ENCODE measurements around the gene RNF187.

DNA sequence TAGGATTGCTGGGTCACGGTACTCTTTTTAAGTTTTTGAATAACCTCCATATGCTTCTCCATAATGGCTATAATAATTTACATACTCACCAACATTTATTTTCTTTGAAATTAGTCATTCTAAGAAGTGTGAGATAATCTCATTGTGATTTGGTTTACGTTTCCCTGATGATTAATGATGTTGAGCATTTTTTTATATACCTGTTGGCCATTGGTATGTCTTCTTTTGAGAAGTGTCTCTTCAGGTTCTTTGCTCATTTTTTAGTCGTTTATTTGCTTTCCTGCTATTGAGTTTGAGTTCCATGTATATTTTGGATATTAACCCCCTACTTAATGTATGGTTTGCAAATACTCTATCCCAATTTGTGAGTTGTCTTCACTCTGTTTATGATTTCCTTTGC is 9.3 kb downstream of the RNF187 start:
- TF ChIP-seq, protein P1, sequence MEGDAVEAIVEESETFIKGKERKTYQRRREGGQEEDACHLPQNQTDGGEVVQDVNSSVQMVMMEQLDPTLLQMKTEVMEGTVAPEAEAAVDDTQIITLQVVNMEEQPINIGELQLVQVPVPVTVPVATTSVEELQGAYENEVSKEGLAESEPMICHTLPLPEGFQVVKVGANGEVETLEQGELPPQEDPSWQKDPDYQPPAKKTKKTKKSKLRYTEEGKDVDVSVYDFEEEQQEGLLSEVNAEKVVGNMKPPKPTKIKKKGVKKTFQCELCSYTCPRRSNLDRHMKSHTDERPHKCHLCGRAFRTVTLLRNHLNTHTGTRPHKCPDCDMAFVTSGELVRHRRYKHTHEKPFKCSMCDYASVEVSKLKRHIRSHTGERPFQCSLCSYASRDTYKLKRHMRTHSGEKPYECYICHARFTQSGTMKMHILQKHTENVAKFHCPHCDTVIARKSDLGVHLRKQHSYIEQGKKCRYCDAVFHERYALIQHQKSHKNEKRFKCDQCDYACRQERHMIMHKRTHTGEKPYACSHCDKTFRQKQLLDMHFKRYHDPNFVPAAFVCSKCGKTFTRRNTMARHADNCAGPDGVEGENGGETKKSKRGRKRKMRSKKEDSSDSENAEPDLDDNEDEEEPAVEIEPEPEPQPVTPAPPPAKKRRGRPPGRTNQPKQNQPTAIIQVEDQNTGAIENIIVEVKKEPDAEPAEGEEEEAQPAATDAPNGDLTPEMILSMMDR (IDR thresholded peaks at IDR 0.05), result no peak
- TF ChIP-seq POLR2AphosphoS5 (IDR thresholded peaks at IDR 0.05) (no peak), POLR2A (IDR thresholded peaks at IDR 0.05) (no peak), EP300 (IDR thresholded peaks at IDR 0.05) (no peak)

All from stomach (tissue), 4 donors.